HG03280 (cell line): ENCODE data around the gene PDGFC.
"Not testable (repeated sequence)": the region's sequence is repeated elsewhere in the genome, so short reads cannot be mapped to it uniquely, and the experiment has no call there.

Experiments used
- ATAC-seq: cut with Tn5 transposase; IDR thresholded peaks from one replicate; pipeline ENCODE4 v1.9.1; 2021; ENCODE audit warnings: mild to moderate bottlenecking, moderate library complexity; ENCODE audit not compliant: unreplicated experiment

PDGFC gene

GRCh38 chr4:156953001-156953400 lies 18.6 kb downstream of the PDGFC start:
- no peak for ATAC-seq

GRCh38 chr4:156952078-156952759 lies 19.4 kb downstream of the PDGFC start:
- no peak for ATAC-seq

- ATAC-seq: no peak
Observed at GRCh38 chr4:156950948-156951347, 20.7 kb downstream of the PDGFC start.

- ATAC-seq: no peak
Observed at GRCh38 chr4:156950090-156950489, 21.5 kb downstream of the PDGFC start.

GRCh38 chr4:156949373-156949814 lies 22.2 kb downstream of the PDGFC start:
- ATAC-seq: no peak

- ATAC-seq: no peak
Observed at GRCh38 chr4:156948738-156949137, 22.9 kb downstream of the PDGFC start.

GRCh38 chr4:156948133-156948532 lies 23.5 kb downstream of the PDGFC start:
- no peak for ATAC-seq

- ATAC-seq: no peak
Observed at GRCh38 chr4:156946516-156947424, 24.8 kb downstream of the PDGFC start.

- no peak for ATAC-seq
Observed at GRCh38 chr4:156945532-156945931, 26.1 kb downstream of the PDGFC start.

- ATAC-seq: no peak
Observed at GRCh38 chr4:156942991-156943390, 28.6 kb downstream of the PDGFC start.

GRCh38 chr4:156941940-156942548 lies 29.6 kb downstream of the PDGFC start:
- ATAC-seq: no peak

GRCh38 chr4:156939801-156940200 lies 31.8 kb downstream of the PDGFC start:
- no peak for ATAC-seq

GRCh38 chr4:156939139-156939538 lies 32.5 kb downstream of the PDGFC start:
- ATAC-seq: no peak

- no peak for ATAC-seq
Observed at GRCh38 chr4:156934259-156934635, 37.4 kb downstream of the PDGFC start.

- ATAC-seq: no peak
Observed at GRCh38 chr4:156933633-156934258, 37.9 kb downstream of the PDGFC start.

GRCh38 chr4:156932360-156932759 lies 39.2 kb downstream of the PDGFC start:
- ATAC-seq: not testable (repeated sequence)

- no peak for ATAC-seq
Observed at GRCh38 chr4:156931267-156931666, 40.3 kb downstream of the PDGFC start.

GRCh38 chr4:156929386-156930105 lies 42.1 kb downstream of the PDGFC start:
- ATAC-seq: no peak

GRCh38 chr4:156924774-156925315 lies 46.8 kb downstream of the PDGFC start:
- no peak for ATAC-seq

- no peak for ATAC-seq
Observed at GRCh38 chr4:156923525-156923924, 48.1 kb downstream of the PDGFC start.
